Activated naive CD4-positive, alpha-beta T cell treated with anti-CD3 and anti-CD28 coated beads for 36 hours (primary cell): ENCODE results near the gene ATAD3B. TPM values are rescaled to one million over a fixed set of nuclear protein-coding genes. Genes with fewer than 3 reads are reported as not detected.
"Not testable (repeated sequence)": the region's sequence is repeated elsewhere in the genome, so short reads cannot be mapped to it uniquely, and the experiment has no call there.

Experiments used
- CTCF ChIA-PET: fragments of 350-600 bp; sonication (Branson Sonifier 250); formaldehyde crosslinking; loops from one replicate; lab custom pipeline; 2021; ENCODE audit warnings: antibody characterized with exemption; lab: Charles Lee
- DNase-seq: peaks from one replicate; pipeline ENCODE4 v3.0.0-alpha.2; 2020
- H3K27ac Mint-ChIP-seq: one replicate; pipeline ENCODE4 v1.8.0; 2021; ENCODE audit warnings: mild to moderate bottlenecking, mixed read lengths
- H3K27me3 Mint-ChIP-seq: one replicate; pipeline ENCODE4 v1.8.0; 2021; ENCODE audit warnings: low read depth, mixed read lengths
- H3K36me3 Mint-ChIP-seq: one replicate; pipeline ENCODE4 v1.8.0; 2021; ENCODE audit warnings: low read depth, mixed read lengths
- H3K4me1 Mint-ChIP-seq: one replicate; pipeline ENCODE4 v1.8.0; 2021; ENCODE audit warnings: low read depth, mixed read lengths
- H3K4me3 Mint-ChIP-seq: one replicate; pipeline ENCODE4 v1.8.0; 2021; ENCODE audit warnings: mild to moderate bottlenecking, moderate library complexity, mixed read lengths
- H3K9me3 Mint-ChIP-seq: one replicate; pipeline ENCODE4 v1.8.0; 2021; ENCODE audit warnings: mixed read lengths
- intact Hi-C: fragments of 100-400 bp; cut with micrococcal nuclease; formaldehyde crosslinking; loops from one replicate; pipeline ENCODE4 v1.15.1; 2023
- total RNA-seq, 2 experiments: library from RNA; stranded (reverse); gene quantifications; one replicate each; pipeline ENCODE4 v1.2.3, GENCODE V29; 2021

Gene ATAD3B
- total RNA-seq, 2 experiments from 2014 or later = 32.7 to 38.7 TPM

GRCh38 chr1:1428967-1429366 is 42.6 kb upstream of the ATAD3B start:
- H3K4me3 Mint-ChIP-seq, H3K27ac Mint-ChIP-seq, intact Hi-C loops, DNase-seq, H3K9me3 Mint-ChIP-seq, H3K4me1 Mint-ChIP-seq, H3K36me3 Mint-ChIP-seq: not testable (repeated sequence)
- CTCF ChIA-PET = interaction anchor here (2.4 kb wide), 1 partner anchor 12 kb away, joined by 11 read pairs; no protein-coding TSS in a partner anchor
- peaks cover 30% of the 10 kb centered on the region for H3K27me3 Mint-ChIP-seq

- Mint-ChIP-seq H3K27me3 (peaks cover 28% of the 10 kb centered on the region), H3K27ac (no peak overlapping the region), H3K4me3 (no peak overlapping the region), H3K36me3 (no peaks in the 10 kb centered on the region), H3K4me1 (peaks cover 8% of the 10 kb centered on the region), H3K9me3 (no peaks in the 10 kb centered on the region)
- CTCF ChIA-PET = interaction anchor here (2.4 kb wide), 1 partner anchor 11 kb away, joined by 11 read pairs; no protein-coding TSS in a partner anchor
- intact Hi-C loops = no loop called here
- no peak for DNase-seq
Observed at GRCh38 chr1:1429671-1430073, 41.9 kb upstream of the ATAD3B start.

- Mint-ChIP-seq H3K4me1 (peaks cover 13% of the 10 kb centered on the region), H3K9me3 (no peaks in the 10 kb centered on the region), H3K27me3 (peaks cover 27% of the 10 kb centered on the region), H3K4me3 (no peak overlapping the region), H3K27ac (no peak overlapping the region), H3K36me3 (no peaks in the 10 kb centered on the region)
- DNase-seq = no peak
- CTCF ChIA-PET = interaction anchor here (2.4 kb wide), 1 partner anchor 11 kb away, joined by 11 read pairs; no protein-coding TSS in a partner anchor
- intact Hi-C loops = no loop called here
Observed at GRCh38 chr1:1430114-1430982, 41.2 kb upstream of the ATAD3B start.

GRCh38 chr1:1430992-1431844 is 40.3 kb upstream of the ATAD3B start:
- CTCF ChIA-PET = no interaction called here
- Mint-ChIP-seq H3K9me3 (no peaks in the 10 kb centered on the region), H3K4me1 (peaks cover 13% of the 10 kb centered on the region), H3K4me3 (no peak overlapping the region), H3K27ac (no peak overlapping the region), H3K36me3 (no peaks in the 10 kb centered on the region), H3K27me3 (peaks cover 26% of the 10 kb centered on the region)
- DNase-seq = no peak
- intact Hi-C loops = no loop called here

- DNase-seq = no peak
- Mint-ChIP-seq H3K36me3 (no peaks in the 10 kb centered on the region), H3K9me3 (no peaks in the 10 kb centered on the region), H3K4me1 (peaks cover 14% of the 10 kb centered on the region), H3K4me3 (no peak overlapping the region), H3K27me3 (peaks cover 27% of the 10 kb centered on the region), H3K27ac (no peak overlapping the region)
- CTCF ChIA-PET = no interaction called here
- intact Hi-C loops = no loop called here
Observed at GRCh38 chr1:1431845-1432273, 39.7 kb upstream of the ATAD3B start.

- Mint-ChIP-seq H3K27ac (no peak overlapping the region), H3K9me3 (no peaks in the 10 kb centered on the region)
- intact Hi-C loops = no loop called here
Observed at GRCh38 chr1:1432274-1432950, 39.2 kb upstream of the ATAD3B start.

GRCh38 chr1:1432951-1433803 is 38.4 kb upstream of the ATAD3B start:
- Mint-ChIP-seq H3K4me3 (peak overlapping the region; percentile 41), H3K27me3 (peaks cover 27% of the 10 kb centered on the region), H3K36me3 (no peaks in the 10 kb centered on the region), H3K4me1 (peaks cover 14% of the 10 kb centered on the region), H3K9me3 (no peaks in the 10 kb centered on the region), H3K27ac (peak overlapping the region; percentile 46)
- intact Hi-C loops = no loop called here
- CTCF ChIA-PET = interaction anchor here (0.7 to 1.3 kb wide), 2 partner anchors 8 to 17 kb away, joined by 3 read pairs; partner anchors contain the start of gene ATAD3C
- DNase-seq = peak; percentile 24

More at GRCh38 chr1:1432274-1432950, 39.2 kb upstream of the ATAD3B start:
- no peak for DNase-seq
- no peak overlapping the region for H3K4me3 Mint-ChIP-seq
- CTCF ChIA-PET = interaction anchor here (0.7 kb wide), 1 partner anchor 9 kb away, joined by 3 read pairs; no protein-coding TSS in a partner anchor
- H3K36me3 Mint-ChIP-seq = no peaks in the 10 kb centered on the region
- H3K4me1 Mint-ChIP-seq = peaks cover 14% of the 10 kb centered on the region
- H3K27me3 Mint-ChIP-seq = peaks cover 27% of the 10 kb centered on the region

- Mint-ChIP-seq H3K36me3 (no peaks in the 10 kb centered on the region), H3K27me3 (peaks cover 28% of the 10 kb centered on the region), H3K9me3 (no peaks in the 10 kb centered on the region), H3K4me3 (peak overlapping the region; percentile 41), H3K27ac (peak overlapping the region; percentile 46), H3K4me1 (peaks cover 11% of the 10 kb centered on the region)
- DNase-seq = peak; percentile 80
- intact Hi-C loops = no loop called here
- CTCF ChIA-PET = interaction anchor here (1.3 kb wide), 1 partner anchor 16 kb away, joined by 3 read pairs; the partner anchor contains the start of gene ATAD3C
Observed at GRCh38 chr1:1433804-1434130, 37.8 kb upstream of the ATAD3B start.

GRCh38 chr1:1434131-1434823 is 37.3 kb upstream of the ATAD3B start:
- intact Hi-C loops = no loop called here
- peak; percentile 21 for DNase-seq
- Mint-ChIP-seq H3K4me3 (peak overlapping the region; percentile 18), H3K36me3 (no peaks in the 10 kb centered on the region), H3K9me3 (no peaks in the 10 kb centered on the region), H3K27ac (no peak overlapping the region), H3K27me3 (peaks cover 29% of the 10 kb centered on the region), H3K4me1 (peaks cover 11% of the 10 kb centered on the region)
- CTCF ChIA-PET = interaction anchor here (1.3 kb wide), 1 partner anchor 15 kb away, joined by 3 read pairs; the partner anchor contains the start of gene ATAD3C

GRCh38 chr1:1434824-1435105 is 36.8 kb upstream of the ATAD3B start:
- H3K27ac Mint-ChIP-seq = no peak overlapping the region
- no peaks in the 10 kb centered on the region for H3K36me3 Mint-ChIP-seq
- peaks cover 25% of the 10 kb centered on the region for H3K27me3 Mint-ChIP-seq
- H3K4me3 Mint-ChIP-seq = peak overlapping the region; percentile 50
- H3K4me1 Mint-ChIP-seq = peaks cover 11% of the 10 kb centered on the region
- CTCF ChIA-PET = no interaction called here
- intact Hi-C loops = no loop called here
- H3K9me3 Mint-ChIP-seq = no peaks in the 10 kb centered on the region
- DNase-seq = no peak
